GM18870 (cell line): ENCODE measurements around the gene RNF11.

Source experiments
- ATAC-seq: cut with Tn5 transposase; IDR thresholded peaks from one replicate; pipeline ENCODE4 v1.9.1; 2021; ENCODE audit warnings: moderate library complexity; ENCODE audit not compliant: unreplicated experiment

Gene RNF11

DNA sequence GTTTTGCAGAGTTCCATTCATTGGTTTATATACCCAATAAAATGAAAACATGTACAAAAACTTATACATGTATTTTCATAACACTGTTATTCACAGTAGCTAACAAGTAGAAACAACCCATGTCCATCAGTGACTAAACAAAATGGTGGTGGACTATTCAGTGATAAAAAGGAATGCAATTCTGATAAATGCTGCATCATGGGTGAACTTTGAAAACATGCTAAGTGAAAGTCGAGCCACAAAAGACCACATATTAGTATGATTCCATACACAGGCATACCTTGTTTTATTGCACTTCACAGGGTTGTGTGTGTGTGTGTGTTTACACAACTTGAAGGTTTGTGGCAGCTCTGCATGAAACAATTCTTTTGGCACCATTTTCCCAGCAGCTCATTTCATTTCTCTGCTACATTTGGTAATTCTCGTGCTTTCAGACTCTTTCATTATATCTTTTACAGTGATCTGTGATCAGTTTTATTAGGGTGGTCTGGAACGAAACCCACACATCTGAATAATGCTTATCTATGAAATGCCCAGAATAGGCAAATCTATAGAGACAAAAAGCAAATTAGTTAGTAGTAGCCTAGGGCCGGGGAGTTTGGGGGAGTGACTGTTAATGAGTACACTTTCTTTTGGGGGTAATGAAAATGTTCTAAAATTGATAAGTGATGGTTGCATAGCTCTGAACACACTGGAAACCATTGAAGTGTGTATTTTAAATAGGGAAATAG lies 27.2 kb downstream of the RNF11 start:
- no peak for ATAC-seq

DNA sequence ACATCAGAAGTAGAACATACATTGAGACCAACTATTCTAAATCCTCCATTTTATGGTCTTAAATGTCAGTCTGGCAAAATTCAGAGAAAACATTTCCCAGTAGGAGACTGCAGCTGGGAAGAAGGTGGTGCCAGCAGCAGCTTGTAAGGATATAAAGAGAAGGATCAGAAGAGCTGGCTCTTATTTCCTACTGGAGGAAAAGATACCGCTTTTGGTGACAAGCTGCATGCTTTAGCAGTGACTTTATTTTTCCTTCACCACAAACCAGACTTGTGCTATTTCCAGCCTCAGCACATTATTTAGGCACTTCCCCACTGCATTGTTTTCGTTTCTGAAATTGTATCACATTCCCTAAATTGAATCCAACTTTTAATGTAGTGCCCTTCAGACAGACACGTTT lies 28.4 kb downstream of the RNF11 start:
- no peak for ATAC-seq

DNA sequence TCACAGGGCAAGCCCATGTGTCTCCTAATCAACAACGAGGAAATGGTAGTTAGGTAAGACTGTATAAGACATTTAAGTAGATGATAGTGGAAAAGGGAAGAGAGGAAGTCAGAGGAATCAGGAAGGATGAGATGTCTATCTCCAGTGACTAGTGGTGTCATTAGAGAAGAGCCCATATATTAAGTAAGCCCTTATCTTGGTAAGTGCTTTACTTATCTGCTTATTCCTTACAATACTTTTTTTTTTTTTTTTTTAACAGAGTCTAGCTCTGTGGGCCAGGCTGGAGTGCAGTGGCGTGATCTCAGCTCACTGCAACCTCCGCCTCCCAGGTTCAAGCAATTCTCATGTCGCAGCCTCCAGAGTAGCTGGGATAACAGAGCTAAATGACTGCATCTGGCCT lies 29.5 kb downstream of the RNF11 start:
- ATAC-seq = no peak

DNA sequence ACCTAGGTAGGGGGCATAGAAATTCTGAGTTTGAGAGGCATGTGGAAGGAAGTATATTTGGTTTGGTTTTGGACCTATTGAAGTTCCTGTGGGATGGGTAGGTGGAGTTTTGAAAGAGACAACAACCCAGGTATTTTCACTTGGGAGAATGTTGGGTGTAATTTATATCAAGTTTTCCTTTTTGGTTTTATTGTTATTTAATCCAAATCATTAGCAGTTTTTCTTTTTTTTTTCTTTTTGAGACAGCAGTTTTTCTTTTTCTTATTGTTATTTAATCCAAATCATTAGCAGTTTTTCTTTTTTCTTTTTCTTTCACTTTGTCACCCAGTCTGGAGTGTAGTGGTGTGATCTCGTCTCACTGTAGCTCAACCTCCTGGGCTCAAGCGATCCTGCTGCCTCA lies 30.1 kb downstream of the RNF11 start:
- no peak for ATAC-seq

DNA sequence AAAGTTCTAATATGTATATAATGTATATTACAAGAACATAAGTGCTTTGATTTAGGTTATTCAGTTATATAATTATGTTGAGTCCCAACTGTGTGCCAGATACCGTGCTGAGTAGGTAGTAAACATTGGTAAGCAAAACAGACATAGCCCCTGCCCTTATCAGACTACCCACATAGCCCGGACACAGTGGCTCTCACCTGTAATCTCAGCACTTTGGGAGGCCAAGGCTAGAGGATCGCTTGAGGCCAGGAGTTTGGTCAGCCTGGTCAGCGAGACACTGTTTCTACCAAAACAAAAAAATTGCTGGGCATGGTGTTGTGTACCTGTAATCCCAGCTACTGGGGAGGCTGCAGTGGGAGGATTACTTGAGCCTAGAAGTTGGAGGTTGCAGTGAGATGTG lies 30.7 kb downstream of the RNF11 start:
- ATAC-seq = no peak

DNA sequence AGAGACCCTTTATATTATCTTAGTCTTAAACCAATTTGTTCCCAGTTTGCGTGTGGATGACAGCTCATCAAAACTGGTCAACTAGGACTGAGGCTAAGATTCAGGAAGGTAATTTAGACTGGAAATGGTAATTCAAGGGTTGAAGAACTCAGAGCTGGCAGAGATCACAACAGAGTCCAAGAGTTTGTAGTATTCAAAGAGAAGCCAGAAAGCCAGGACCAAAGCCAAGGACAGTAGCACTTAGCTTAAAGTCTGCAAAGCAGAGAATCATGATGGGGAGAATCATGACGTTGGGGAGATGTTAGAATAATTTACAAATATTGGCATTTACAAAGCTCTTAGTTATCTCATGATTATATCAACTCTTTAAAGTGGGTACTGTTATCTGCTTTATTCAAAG lies 32.6 kb downstream of the RNF11 start:
- ATAC-seq = no peak

DNA sequence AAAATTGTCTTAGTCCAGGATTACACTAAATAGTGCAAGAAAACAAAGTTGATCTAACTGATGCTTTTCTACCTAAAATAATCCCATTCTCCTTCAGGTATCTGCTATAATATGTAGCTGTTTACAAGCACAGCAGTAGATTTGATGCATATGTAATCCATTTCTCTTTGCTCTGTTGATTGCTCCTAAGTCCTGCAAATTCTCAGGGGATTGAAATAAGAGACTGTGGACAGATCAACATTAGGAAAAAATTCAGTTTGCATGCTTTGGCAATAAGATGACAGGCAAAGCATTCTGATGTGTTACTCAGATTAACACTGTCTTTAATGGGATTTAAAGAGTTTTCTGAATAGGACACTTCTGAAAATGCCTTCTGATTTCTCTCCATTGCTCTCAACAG lies 34.7 kb downstream of the RNF11 start:
- ATAC-seq = no peak

DNA sequence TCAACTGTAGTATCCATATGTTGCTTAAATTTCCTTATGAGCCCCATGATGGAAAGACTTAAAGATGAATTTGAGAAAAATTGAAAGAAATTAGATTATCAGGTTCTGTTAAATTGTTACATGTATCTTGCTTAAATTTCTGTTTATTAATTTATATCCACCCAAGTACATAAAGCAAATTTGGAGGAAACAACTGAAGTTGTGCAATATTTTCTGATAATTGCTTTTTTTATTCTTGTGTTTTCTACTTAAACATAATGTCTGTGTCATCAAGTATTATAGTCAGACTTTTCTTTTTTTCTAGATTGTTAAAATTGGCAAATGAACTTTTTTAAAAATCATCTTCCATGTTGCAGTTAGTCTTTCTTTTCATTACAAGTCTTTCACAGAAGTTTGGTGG lies 36.8 kb downstream of the RNF11 start:
- ATAC-seq = no peak

DNA sequence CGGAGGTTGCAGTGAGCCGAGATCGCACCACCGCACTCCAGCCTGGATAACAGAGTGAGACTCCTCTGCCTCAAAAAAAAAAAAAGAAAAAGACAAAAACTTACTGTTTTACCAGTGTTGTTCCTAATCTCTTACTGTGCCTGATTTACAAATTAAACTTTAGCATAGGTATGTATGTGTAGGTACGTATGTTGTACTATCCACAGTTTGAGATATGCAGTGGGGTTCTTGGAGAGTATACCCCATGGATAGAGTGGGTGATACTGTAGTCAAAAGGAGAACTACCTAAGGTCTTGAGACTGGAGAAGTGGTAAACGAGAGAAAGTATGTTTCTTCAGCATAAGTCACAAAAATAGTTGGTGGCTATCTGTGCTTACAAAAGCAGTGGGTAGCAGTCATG lies 38.6 kb downstream of the RNF11 start:
- ATAC-seq = no peak

DNA sequence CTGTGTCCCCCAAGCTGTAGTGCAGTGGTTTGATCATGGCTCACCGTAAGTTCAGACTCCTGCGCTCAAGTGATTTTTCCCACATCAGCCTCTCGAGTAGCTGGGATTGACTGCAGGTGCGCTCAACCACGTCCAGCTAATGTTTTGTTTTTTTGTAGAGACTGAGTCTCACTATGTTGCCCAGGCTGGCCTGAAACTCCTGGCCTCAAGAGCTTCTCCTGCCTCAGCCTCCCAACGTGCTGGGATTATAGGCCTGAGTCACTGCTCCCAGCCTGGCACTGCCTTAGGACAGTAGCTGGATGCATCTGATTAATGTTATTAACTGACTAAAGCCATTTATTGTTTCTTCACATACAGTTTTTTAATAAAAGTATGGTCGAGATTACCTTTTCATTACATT lies 40.2 kb downstream of the RNF11 start:
- ATAC-seq = no peak

DNA sequence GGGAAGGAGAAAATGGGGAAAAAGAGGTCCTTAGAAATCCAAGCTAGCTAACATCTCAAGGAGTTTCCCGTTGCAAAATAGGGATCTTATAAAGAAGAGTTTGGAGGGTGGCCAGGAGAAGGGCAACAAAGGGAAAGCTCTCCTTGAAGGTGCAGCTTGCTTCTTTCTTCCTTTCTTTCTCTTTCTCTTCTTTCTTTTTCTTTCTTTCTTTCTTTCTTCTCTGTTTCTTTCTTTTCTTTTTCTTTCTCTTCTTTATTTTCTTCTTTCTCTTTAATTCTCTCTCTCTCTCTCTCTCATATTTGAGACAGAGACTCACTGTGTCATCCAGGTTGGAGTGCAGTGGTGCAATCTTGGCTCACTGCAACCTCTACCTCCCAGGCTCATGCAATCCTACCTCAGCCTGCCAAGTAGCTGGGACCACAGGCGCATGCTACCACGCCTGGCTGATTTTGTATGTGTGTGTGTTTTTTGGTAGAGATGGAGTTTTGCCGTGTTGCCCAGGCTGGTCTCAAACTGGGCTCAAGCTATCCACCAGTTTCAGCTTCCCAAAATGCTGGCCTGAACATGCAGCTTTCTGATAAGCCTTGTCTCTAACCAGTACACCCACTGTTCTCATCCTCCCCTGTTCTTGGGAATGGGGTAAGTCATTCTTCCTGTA lies 44.4 kb downstream of the RNF11 start:
- ATAC-seq = no peak

DNA sequence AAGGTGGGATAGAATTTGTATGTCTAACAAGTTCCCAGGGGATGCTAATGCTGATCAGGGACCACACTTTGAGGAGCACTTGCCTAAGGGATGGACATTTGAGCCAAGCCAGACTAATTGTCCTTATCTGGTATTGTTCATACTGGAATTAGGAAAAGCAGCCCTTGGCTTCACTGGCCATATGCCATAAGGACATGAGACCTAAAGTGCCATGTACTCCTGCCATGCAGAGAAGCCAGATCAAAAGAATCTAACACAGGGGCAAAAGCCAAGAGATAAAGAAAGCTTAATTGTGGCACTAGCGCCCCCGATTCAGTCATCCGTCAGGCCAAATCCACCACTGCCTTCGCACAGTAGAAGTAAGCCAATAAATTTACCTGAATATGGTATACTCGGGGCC lies 45.7 kb downstream of the RNF11 start:
- ATAC-seq = no peak

DNA sequence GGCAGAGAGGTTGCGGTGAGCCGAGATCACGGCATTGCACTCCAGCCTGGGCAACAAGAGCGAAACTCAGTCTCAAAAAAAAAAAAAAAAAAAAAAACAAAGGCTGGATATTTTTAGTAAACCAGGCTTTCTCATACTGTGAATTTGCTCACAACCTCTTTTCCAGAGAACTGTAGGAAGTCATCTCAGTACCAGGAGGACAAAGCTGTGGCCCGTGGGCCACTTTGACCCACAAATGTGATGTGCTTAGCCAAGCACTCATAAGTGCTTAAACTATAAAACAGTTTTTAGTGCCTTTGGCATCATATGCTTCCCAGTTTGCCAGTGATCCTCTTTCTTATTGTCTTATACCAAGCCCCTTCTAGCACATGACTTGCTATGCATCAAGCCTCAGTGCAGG lies 46.5 kb downstream of the RNF11 start:
- no peak for ATAC-seq

DNA sequence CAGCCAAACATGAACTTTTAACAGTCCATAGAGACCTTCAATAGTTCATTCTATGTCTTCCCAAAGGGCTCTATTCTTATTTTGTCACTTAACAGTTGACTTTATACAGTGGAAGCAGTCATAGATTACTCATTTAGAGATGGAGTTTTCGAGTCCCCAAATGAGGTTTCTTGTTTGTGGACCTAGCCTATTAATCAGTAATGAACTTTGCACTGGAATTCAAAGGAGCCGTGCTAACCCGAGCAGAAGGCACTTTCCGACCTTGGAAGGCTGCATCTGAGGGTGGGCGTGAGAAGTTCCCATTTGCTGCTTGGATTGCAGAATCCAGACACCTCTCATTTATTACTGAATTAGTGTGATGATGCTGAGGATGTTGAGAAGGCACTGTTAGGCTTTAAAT lies 47.9 kb downstream of the RNF11 start:
- no peak for ATAC-seq

DNA sequence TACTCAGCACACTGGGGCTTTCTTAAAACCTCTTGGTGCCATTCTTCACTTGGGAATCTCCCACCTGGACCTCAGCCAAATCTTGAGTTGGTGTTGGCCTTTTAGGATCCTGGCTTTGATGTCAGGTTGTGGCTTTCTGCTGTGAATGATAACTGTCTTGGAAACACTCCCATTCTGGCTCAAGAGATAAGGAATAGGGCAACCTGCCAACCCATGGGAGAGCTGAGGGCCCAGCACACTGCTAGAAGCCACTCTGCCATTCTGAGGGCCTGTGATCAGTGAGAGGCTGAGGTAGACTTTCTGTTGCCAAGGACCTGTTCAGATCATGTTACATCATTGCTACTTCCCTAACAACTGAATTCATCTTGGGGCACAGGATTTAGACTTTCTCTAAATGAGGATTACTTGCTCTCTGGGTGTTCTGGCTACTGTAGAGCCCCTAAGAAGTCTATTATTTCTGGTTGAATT lies 48.4 kb downstream of the RNF11 start:
- ATAC-seq = peak; percentile 33

DNA sequence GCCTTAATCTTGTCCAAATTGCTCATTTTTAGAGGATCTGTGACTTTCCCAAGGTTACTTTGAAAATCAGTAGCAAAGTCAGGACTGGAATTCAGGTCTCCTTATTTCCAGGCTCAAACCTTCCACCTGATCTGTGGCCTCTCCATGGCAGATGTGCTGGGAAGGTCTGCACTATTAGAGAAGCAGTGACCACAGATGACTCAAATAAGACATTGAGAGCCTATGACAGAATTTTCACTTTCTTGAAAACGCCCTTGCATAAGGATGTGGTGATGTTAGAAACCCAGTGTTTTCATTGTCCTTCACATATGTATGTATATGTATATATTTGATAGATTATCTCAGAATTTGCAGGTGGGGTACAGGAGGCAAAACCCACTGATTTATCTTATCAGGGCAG lies 49.0 kb downstream of the RNF11 start:
- ATAC-seq = peak; percentile 87

DNA sequence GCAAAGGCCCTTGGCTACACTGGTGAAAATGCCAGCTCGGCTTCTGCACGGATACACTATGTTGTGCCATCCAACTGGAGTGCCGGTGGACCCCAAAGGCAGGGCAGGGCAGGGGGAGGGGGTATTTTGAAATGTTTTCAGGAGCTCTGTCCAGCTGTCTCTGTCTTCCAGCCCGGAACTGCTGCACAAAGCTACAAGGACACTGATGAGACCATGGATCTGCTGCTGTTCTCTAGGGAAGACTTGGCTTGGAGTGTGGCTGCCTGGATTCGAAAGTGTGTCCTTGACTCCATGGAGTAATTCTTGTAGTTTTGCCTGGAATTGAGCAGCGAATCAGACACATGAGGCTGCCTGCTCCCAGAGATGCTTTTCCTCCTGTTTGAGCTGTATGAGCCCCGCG lies 51.9 kb downstream of the RNF11 start:
- no peak for ATAC-seq

DNA sequence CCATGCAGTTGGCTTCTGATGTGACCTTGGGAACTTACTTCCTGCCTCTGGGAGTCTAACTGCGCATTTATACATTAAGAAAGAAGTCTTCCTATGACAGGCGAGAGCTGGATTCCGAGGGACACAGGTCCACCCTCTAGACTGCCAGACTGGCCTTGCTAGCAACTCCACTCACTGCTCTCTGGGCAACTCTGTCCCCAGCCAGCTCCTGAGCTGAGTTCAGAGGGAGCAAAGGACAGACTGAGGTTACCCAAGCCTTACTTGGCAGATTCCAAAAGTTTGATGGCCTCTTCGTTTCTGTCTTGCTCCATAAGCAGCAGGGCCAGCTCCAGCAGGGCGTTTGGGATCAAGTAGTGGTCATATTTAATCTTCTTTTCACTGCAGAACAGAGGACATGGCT lies 52.5 kb downstream of the RNF11 start:
- ATAC-seq = no peak

DNA sequence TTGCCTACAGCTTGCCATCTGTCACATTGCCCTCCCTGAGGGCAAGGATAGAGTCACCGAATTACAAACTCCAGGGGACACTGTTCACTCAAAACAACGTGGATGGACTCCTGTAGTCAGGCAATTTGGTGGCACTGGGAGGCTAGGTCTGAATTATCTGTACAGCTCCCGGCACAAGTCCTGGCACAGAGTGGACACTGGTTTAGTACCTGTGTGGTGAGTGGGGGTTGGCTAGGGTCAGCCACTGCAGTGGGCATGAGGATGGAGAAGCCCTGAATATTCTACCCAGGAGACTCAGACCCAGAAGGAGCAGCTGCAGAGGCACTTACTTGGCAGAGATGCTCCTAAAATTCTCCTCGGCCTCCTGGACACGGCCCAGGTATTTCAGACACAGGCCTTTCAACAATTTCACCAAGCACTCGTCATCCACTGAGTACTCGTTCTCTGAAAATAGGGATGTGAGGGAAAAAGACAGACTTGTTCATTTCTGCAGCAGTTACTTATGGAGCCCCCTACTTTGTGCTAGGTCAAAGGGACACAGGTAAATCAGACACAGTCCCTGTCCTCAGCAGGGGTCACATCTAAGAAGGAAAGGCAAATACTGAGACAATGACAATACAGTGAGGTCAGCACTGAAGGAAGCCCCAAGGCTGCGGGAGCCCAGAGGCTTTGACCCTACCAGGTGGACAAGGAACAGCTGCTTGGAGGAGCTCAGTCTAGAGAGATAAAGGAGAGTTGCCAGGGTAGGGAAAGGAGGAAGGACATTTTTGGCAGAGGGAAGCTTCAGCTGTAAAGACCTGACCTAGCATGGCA lies 53.8 kb downstream of the RNF11 start:
- no peak for ATAC-seq

DNA sequence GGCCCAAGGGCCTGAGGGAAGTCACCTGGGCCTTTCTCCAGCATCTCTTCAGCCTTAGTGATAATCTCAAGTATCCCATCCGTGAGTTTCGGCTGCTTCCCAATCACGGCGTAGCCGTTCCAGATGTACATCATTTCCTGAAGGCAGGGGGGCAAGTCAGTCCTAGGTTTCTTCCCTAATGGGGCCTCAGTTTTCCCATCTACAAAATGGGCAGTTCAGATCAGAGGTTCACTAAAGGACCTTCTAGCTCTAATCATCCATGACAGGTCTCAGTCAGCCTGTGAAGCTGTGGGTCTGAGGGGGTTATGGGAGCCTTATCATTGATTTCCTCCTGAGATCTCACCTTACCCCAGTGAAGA lies 54.4 kb downstream of the RNF11 start:
- no peak for ATAC-seq

DNA sequence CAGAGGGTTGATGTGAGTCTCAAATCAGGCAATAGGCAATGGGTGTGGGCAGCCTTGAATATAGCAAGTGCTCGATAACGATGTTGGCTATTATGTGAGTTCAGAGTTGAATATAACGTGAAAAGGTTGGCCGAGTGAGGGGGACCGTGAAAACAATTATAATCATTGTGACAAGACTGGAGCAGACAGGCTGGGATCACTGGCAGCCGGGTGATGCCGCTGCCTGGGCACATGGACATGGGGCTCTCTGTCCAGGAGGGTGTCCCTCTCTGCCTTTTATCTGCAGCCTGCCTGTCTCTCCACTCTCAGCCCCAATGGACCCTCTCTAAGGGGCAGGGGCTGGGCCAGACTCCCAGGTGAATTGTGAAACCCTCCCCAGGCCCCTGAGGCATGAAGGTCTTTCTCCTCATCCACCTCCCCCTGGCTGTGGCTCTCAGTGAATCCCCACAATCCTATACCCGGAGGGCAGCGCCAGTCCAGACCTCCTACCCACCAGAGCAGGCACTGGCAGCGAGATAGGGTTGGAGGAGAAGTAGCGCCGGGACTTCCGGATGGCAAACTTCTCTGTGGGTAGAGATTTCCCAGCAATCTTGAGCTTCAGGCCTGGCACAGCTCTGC lies 57.9 kb downstream of the RNF11 start:
- ATAC-seq = no peak
